ENCODE measurements around the gene P2RY14.

P2RY14 gene

GRCh38 chr3:151278230-151278629, at the start of gene P2RY14:
P2RY14 (minus strand) TSS chr3:151278542; CDS start chr3:151214316, 64,226 bp downstream.
- DNase-seq: no peak

GRCh38 chr3:151327571-151328198, 49.3 kb upstream of the P2RY14 start:
- no peak for DNase-seq

GRCh38 chr3:151322511-151322910, 44.2 kb upstream of the P2RY14 start:
- no peak for DNase-seq

GRCh38 chr3:151321526-151321925, 43.2 kb upstream of the P2RY14 start:
- no peak for DNase-seq

GRCh38 chr3:151320131-151320530, 41.8 kb upstream of the P2RY14 start:
- no peak for DNase-seq

GRCh38 chr3:151319628-151320027, 41.3 kb upstream of the P2RY14 start:
- DNase-seq: peak; percentile 57

GRCh38 chr3:151318991-151319390, 40.6 kb upstream of the P2RY14 start:
- DNase-seq: no peak

GRCh38 chr3:151318313-151318712, 40.0 kb upstream of the P2RY14 start:
- peak; percentile 71 for DNase-seq

GRCh38 chr3:151316267-151316991, 38.1 kb upstream of the P2RY14 start, which contains the start of gene GPR87:
GPR87 (minus strand) TSS chr3:151316820; CDS start chr3:151300100, 16,720 bp downstream.
- peak; percentile 30 for DNase-seq

GRCh38 chr3:151315846-151316245, 37.5 kb upstream of the P2RY14 start:
- no peak for DNase-seq

GRCh38 chr3:151315136-151315535, 36.8 kb upstream of the P2RY14 start:
- peak; percentile 57 for DNase-seq

GRCh38 chr3:151314593-151314992, 36.3 kb upstream of the P2RY14 start:
- no peak for DNase-seq

GRCh38 chr3:151314137-151314536, 35.8 kb upstream of the P2RY14 start:
- no peak for DNase-seq

- no peak for DNase-seq
These were observed 34.6 kb upstream of the P2RY14 start for GRCh38 chr3:151312972-151313371.

GRCh38 chr3:151309566-151309965, 31.2 kb upstream of the P2RY14 start:
- no peak for DNase-seq

- peak; percentile 42 for DNase-seq
These were observed 29.5 kb upstream of the P2RY14 start for GRCh38 chr3:151307583-151308488.

- DNase-seq: no peak
These were observed 28.8 kb upstream of the P2RY14 start for GRCh38 chr3:151307131-151307530.

GRCh38 chr3:151306168-151306810, 27.9 kb upstream of the P2RY14 start:
- no peak for DNase-seq

GRCh38 chr3:151305775-151306151, 27.4 kb upstream of the P2RY14 start:
- DNase-seq: no peak

GRCh38 chr3:151305060-151305774, 26.9 kb upstream of the P2RY14 start:
- DNase-seq: peak; percentile 99

GRCh38 chr3:151303751-151304150, 25.4 kb upstream of the P2RY14 start:
- no peak for DNase-seq

- DNase-seq: peak; percentile 84
These were observed 23.4 kb upstream of the P2RY14 start for GRCh38 chr3:151301787-151302186.

Measured in fibroblast of skin of right quadriceps (primary cell).